HG02938 (cell line): ENCODE data around the gene ANKS1A.
"Not testable (repeated sequence)": the region's sequence is repeated elsewhere in the genome, so short reads cannot be mapped to it uniquely, and the experiment has no call there.

Source experiments
- ATAC-seq: cut with Tn5 transposase; IDR thresholded peaks from one replicate; pipeline ENCODE4 v1.9.1; 2021; ENCODE audit warnings: mild to moderate bottlenecking, moderate library complexity; ENCODE audit not compliant: unreplicated experiment

The ANKS1A gene

DNA sequence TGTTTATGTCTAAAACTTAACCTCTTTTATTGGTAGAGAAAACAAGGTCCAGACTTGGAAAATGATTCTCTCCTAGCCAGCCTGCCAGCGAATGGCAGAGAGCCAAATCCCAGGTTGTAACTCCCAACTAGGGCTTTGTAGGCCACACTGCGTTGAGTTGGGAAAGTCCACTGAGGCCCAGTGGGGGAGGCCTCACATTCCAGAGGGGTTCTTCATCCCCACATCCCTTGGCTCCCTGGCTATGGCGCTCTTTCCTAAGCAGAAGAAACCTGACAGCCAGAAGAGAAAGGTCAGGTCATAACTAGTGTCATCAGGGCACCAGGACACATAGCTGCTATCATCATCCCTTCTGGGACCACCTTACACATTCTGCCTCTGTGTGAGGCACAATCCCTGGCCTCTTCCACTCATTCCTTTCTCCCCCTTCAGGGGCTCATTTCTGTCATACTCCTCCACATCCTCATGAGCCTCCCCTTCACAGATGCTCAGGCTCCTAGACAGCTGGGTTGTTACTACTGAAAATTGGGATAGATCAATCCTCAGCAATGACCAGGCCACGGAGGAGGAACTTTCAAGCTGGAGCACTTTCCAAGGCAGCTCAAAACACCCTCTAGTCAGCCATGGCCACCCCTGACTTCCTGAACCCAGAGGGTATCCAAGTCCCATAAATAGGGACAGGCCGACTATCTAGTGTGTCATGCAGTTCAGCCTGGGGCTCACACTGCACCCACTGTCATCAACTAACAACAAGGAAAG lies 203.5 kb downstream of the ANKS1A start:
- no peak for ATAC-seq

DNA sequence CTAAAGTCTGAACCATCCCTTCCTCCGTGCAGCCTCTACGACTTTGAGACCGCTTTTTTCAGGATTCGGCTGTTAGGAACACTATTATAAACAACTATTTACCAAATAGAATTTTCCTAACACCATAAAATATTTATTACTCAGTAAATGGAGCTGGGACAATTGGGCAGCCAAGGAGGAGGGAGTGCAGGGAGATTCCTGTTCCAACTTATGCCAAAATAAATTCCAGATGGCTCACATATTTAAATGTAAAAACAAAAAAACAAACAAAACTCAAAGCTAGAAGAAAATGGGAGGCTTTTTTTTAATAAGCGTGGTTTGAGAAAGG lies 204.0 kb downstream of the ANKS1A start:
- ATAC-seq: no peak

DNA sequence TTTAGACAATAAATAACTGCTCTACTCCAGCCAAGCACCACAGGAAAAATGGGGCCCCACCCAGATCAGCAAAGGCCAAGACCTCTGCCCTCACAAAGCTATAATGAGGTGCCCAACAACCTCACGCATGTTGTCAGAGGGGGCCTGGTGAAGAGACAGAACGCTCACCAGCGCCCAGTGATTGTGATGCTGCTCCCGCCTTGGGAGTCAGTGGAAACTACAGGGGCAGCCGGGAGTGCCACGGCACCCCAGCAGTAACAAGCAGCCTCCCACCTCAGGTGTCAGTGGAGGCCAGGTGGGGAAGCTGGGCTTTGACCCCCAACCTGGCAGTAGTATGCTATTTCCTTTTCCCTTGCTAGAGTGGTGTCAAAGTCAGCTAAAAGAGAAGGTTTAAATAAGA lies 204.7 kb downstream of the ANKS1A start:
- ATAC-seq: no peak

DNA sequence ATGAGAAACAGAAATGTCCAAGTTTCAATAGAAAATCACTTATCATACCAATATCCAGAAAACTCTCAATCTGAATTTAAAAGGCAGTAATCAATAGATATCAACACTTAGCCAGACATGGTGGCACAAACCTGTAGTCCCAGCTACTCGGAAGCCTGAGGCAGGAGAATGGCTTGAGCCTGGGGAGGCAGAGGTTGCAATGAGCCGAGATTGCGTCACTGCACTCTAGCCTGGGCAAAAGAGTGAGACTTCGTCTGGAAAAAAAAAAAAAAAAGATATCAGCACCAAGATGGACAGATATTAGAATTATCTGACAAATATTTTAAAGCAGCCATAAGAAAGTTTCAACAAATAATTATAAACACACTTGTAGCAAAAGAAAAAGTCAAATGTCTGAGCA lies 205.1 kb downstream of the ANKS1A start:
- no peak for ATAC-seq

DNA sequence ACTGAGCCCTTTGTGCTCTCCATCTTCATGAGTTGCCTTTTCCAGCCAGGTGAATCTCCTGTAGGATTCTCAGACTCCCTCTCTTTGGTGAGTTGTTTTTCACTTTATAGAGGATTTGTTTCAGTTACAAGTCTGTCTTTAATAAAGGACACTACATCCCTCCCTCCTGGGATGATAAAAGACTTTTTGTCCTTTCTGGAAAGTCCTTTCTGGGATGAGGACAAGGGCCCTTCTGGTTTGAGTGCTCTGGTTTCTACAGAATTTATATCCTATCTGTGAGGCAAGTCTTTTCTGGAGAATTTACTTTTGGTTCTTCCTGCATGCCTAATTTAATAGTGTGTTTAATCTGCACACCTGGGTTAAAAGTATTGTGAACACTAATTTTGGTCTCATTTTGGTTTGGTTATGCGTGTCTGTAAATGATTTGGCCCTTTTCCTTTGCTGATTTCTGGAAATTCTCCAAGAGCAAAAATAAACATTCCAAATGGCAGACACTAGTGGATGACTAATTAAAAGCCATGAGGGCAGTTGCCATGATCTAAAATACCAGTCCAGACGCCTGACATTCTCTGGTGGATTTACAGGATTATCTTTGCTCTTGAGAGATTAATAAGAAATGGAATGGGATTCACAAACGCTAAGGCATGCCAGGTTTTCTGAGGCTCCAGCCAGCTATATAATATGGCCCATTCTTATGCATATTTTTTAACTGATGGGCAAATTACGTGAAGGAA lies 207.2 kb downstream of the ANKS1A start:
- ATAC-seq: no peak

DNA sequence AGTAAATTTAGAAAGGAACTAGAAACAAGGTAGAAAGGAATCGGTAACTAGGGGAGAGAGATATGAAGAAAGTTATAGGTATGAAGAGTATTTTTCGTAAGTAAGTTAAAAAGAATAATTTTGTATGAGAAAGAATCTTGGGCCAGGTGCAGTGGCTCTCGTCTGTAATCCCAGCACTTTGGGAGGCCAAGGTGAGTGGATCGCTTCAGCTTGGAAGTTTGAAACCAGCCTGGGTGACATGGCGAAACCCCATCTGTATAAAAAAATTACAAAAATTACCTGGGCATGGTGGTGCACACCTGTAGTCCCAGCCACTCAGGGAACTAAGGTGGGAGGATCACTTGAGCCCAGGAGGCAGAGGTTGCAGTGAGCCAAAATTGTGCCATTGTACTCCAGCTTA lies 210.1 kb downstream of the ANKS1A start:
- ATAC-seq: no peak

DNA sequence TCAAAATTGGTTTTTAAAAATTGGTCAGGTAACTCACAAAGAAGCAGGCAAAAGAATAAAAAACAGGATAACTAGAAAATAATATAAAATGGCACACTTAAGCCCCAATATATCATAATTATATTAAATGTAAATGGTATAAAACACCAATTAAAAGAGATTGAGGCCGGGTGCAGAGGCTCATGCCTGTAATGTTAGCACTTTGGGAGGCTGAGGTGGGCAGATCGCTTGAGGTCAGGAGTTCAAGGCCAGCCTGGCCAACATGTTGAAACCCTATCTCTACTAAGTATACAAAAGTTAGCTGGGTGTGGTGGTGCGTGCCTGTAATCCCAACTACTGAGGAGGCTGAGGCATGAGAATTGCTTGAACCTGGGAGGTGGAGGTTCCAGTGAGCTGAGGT lies 216.0 kb downstream of the ANKS1A start:
- ATAC-seq: no peak

DNA sequence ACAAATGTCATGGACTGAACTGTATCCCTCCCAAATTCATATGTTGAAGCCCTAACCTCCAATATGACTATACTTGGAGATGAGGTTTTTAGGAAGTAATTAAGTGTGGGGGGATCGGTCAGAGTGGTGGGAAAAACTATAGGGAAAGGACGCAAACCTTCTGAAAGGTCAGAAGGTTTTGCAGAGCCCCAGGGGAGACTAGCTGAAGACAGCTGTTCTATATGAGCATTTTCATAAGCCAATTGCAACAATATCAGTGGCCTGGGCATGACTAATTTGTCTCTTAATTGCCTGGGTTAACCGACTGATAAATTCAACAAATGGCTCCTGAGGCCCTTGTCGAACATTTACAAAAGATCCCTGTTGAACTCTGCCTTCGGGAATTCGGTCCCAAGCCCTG lies 217.0 kb downstream of the ANKS1A start:
- not testable (repeated sequence) for ATAC-seq

DNA sequence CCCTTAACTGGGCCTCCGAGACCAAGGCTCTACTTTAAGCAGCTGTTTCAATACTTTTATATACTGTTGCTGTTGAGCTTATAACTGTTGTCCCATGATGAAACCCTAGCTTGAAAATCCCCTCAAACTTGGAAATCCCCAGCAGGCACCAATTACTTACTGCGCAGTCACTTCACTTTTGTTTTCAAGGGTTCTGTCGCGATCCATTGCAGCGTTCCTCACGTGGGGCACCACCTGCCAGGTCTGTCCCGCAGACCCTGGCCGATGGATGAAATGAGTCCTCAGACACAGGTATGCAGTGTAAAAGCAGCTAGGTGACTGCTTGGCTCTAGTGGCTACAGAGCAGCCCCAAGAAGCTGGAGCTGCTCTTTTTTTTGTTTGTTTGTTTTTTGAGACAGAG lies 218.2 kb downstream of the ANKS1A start:
- not testable (repeated sequence) for ATAC-seq

DNA sequence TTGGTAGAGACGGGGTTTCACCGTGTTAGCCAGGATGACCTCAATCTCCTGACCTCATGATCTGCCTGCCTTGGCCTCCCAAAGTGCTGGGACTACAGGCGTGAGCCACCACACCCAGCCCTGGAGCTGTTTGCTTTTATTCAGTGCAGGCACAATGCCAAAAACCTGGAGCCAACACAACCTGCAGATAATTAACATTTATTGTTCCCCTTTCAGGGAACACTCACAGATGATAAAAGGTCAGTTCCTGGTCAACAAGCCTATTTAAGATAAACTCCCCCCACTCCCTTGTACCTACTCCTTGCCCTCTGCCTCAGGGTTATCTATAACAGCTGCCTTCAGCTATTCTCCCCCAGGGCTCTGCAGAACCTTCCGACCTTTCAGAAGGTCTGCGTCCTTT lies 218.7 kb downstream of the ANKS1A start:
- ATAC-seq: not testable (repeated sequence)

DNA sequence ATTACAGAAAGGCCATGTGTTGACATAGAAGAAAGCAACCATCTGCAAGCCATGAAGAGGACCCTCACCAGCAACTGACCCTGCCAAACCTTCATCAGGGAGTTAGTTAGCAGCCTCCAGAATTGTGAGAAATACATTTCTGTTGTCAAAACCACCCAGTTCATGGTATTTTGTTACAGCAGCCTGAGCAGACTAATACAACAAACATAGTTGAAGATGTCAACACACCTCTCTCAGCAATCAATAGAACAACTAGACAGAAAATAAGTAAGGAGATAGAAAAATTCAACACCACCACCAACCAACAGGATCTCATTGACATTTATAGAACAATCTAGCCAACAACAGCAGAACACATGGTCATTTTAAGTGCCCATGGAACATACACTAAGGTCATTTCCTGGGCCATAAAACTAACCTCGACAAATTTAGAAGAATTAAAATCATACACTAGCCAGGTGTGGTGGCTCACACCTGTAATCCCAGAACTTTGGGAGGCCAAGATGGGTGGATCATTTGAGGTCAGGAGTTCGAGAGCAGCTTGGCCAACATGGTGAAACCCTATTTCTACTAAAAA lies 219.3 kb downstream of the ANKS1A start:
- ATAC-seq: no peak

DNA sequence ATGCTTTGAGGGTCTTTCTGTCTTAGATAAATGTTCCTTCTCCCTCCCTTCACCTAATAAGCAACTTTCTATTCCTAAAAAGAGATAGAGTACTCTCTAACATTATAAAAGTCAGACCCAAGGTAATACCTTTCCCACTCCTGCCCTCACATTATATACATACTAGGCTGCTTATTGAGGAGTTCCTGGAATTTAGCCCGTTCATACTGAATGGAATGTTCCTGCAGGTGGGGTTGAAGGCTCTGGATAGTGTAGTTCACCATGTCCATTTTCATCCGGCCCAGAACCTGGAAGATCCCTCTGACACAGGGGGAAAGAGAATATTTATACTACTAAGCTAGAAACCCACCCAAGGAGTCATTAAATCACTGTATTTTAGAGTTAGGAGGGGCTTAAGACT lies 231.7 kb downstream of the ANKS1A start:
- ATAC-seq: no peak

DNA sequence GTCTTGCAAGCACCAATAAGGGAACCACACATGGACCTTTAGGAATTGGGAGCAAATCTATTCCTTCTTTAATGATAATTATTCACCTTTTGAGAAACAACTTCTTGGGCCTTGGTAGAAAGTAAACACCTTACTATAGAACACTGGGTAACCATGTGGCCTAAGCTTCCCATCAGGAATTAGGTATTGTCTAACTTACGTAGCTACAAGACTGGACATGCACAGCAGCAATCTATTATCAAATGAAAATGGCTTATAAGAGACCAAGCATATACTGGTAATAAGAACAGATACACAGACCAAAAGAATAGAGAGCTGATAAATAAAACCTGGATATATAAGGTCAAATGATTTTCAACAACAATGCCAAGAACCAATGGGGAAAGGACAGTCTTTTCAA lies 235.3 kb downstream of the ANKS1A start:
- ATAC-seq: no peak

DNA sequence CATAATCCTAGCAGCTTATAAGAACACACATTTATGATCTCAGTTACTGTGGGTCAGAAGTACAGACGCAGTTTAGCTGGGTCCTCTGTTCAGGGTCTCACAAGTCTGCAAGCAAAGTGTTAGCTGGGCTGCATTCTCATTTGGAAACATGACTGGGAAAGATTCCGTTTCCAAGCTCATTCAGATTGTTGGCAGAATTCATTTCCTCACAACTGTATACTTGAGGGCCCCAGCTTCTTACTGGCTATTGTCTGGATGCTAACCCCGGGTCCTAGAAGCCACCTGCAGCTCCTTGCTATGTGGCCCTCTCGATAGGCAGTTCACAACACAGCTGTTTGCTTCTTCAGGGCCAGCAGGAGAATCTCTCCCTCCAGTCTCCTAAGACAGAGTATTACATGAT lies 239.0 kb downstream of the ANKS1A start:
- no peak for ATAC-seq

DNA sequence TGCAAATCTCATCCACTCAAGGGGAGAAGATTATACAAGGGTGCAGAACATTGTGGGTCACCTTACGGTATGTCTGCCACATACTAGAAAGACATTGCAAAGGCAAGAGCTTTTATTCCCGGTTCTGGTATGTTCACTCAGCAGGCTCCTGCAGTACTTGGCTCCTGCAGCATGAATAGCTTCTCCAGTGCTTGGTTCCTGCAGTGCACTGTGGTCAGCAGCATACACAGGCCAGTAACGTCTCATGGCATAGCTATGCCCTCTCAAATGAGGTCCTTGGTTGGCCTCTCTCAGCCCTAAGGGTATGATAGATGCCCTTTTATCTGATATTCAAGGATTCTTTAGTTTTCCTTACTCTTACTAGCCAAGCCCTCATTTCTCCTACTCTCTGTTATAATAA lies 239.4 kb downstream of the ANKS1A start:
- ATAC-seq: no peak

DNA sequence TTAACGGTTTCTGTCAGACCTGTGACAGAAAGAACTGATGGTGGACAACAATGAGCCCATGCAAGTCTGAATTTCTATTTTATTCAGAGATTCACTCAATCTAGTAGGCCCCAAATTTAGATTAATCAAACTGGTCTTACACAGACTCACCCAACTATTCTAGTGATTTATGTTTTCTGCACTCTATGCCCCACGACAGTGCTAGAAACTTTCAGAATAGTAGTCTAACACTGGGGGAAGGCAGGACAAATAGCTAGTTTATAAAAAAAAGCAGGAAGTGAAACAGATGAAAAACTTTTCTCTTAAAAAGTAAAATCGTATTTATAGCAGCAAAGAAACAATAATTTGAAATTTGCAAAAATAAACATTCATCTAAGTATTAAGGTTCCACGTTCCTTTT lies 247.1 kb downstream of the ANKS1A start:
- no peak for ATAC-seq

DNA sequence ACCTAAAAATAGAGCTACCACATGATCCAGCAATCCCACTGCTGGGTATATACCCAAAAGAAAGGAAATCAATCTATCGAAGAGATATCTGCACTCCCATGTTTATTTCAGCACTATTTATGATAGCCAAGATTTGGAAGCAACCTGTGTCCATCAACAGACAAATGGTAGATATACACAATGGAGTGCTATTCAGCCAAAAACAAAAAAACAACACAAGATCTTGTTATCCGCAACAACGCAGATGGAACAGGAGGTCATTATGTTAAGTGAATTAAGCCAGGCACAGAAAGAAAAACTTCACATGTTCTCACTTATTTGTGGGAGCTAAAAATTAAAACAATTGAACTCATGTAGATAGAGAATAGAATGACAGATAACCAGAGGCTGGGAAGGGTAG lies 249.1 kb downstream of the ANKS1A start:
- ATAC-seq: not testable (repeated sequence)

DNA sequence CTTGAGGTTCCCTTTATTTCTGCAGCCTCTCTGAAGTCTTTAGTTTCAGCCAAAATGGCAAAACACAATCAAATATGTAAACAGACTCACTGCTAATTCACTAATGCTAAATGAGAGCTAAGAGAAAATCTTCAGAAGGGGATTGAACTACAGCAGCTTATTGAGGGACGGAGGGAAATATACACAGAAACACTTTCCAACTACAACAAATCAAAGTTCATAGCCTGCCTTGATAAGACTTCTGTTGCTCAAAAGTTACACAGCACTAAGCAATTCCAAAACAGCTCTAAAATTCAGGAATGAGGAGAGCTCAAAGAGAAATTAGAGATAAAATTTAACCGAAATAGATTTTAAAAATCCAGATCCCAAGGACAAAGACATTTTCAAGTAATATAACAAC lies 250.4 kb downstream of the ANKS1A start:
- no peak for ATAC-seq

DNA sequence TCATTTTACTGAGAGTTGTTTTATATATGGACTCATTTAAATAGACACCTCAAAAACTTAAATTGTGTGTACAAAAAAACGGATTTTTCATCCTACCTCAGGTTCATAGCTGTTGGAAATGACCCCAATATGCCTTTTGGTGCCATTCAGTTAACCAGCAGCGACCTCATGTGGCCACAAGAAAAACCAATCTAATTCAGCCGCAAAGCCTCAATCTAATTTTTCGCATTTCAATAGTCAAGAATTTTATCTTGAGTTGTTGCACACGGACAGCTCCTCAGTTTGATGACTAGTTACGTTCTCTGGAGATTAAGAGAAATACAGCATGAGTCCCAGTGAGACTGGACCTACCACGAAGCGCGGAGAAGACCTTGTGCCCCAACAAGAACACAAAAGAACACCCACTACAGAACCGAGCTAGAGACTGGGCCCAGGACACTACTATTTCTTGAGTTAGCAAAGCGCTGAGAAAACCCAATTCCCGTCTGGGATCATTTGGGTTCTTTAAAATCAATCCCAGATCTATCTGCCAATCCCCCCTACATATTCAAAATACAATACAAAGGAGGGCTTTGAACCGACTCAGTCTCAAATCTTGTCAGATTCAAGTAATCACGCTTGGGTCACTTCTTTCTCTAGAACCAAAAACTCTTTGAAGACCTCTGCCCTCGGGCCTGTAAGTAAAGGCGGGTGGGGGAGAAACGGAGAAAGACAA lies 251.0 kb downstream of the ANKS1A start:
- ATAC-seq: no peak

DNA sequence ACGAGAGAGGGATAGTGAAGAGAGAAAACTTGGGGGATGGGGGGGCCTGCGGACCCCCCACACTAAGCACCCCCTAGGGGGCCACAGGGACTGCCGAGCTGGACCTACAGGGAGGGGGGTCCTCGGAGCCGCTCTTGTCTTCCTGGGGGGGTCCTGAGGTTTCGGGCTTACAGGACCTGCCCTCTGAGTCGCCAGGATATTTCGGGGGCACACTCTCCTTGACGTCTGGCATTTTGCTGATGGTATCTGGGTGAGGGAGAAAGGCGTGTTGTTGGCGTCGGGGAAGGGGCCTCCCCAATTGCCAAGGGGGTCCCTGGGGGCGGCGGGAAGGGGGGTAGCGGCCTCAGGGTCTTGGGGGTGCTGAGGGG lies 251.6 kb downstream of the ANKS1A start:
- ATAC-seq: no peak
